ENCODE results near the gene DDC. TPM values are rescaled to one million over a fixed set of nuclear protein-coding genes. Genes with fewer than 3 reads are reported as not detected.

The DDC gene
- polyA plus RNA-seq, 1 donor (not counting 4 experiments of a cell fraction or from before 2014, with no cell fraction given) = not detected

DNA sequence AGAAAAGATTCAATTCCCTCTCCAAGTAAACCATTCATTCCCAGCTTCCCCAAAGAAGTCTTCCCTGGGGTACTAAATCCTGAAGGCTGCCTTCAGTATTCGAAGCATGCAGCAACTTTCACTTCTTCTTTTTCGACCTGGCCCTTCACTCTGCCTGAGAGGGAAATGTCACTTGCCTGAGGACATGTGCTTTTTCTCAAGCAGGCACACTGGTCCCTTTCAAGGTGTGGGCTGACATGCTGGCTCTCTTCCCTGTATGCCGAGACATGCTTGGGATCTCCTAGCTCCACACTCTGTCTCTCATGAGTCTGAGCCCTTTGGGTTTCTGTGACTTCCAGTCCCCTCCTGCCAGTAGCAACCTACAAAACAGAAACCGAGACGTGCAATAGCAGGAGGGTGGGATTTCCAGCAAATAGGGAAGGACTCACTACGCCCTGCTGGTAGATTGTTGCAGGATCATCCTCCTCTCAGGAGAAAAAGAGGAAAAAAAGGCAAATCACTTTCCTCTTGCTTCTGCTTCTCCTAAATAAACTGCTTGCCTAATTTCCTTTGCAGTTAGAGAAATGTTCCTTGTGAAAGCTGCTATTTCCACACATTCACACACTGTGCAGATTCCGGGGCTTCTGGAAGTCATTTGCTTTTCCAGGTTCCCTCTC lies 148.6 kb downstream of the DDC start:
- Histone ChIP-seq H2AFZ (ENCODE audit: control insufficient read depth, low read length) (no peak overlapping the region), H3K79me2 (ENCODE audit: control insufficient read depth, insufficient read depth, low read length) (no peaks in the 10 kb centered on the region), H3K9ac (ENCODE audit: control insufficient read depth, extremely low read depth, insufficient read depth, low read length) (no peak overlapping the region), H3K27me3 (ENCODE audit: control insufficient read depth, extremely low read depth, insufficient read depth, low read length) (no peaks in the 10 kb centered on the region), H4K20me1 (ENCODE audit: control insufficient read depth, extremely low read depth, insufficient read depth, low read length) (no peaks in the 10 kb centered on the region), H3K9me3 (ENCODE audit: control insufficient read depth, low read depth, low read length) (no peaks in the 10 kb centered on the region), H3K9me1 (ENCODE audit: control insufficient read depth, extremely low read depth, insufficient read depth, low read length) (no peaks in the 10 kb centered on the region), H3K4me2 (ENCODE audit: control insufficient read depth, extremely low read depth, insufficient read depth, low read depth, low read length) (peak overlapping the region; percentile 9), H3K4me1 (ENCODE audit: control insufficient read depth, extremely low read depth, insufficient read depth, low read length) (peaks cover 2% of the 10 kb centered on the region), H3K27ac (ENCODE audit: control insufficient read depth, insufficient read depth, low read length) (no peak overlapping the region), H3K4me3 (ENCODE audit: control insufficient read depth in 2 of 3, extremely low read depth in 1 of 3, insufficient read depth in 2 of 3, low read depth in 1 of 3, low read length in 3 of 3) (no peak overlapping the region), H3K36me3 (ENCODE audit: control insufficient read depth in 2 of 2, extremely low read depth in 1 of 2, insufficient read depth in 2 of 2, low read length in 2 of 2) (no peaks in the 10 kb centered on the region)
- dilution Hi-C loops (cut with MboI; ENCODE audit: extremely low pct_ligation_motif_present, low sequenced_read_pairs) = no loop called here
- DNase-seq (ENCODE audit: low read depth, low spot score) = no peak
- peak; percentile 17 for FAIRE-seq
- TF ChIP-seq EZH2 (IDR thresholded peaks at IDR 0.05; ENCODE audit: low read length) = no peak

DNA sequence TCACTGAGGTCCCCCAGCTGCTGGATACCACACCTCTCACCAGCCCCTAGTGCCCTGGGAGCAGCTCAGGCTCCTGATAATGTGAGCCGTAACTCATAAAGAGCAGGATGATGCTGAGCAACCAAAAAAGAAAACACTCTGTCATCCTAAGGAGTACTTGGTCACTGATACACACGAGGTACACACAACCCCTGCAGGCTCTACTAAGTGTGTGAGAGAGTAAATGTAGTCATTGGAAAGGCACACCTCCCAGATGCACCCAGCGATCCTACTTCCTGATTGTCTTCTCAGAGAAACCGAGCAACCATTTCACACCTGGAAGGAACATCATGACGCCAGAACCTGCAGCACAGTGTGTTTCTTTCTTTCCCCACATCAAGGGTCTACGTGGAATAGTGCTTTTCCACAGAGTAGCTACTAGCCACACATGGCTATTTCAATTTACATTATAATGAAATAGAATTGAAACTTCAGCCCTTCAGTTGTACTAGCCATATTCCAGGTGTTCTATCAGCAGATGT lies 149.3 kb downstream of the DDC start:
- no peaks in the 10 kb centered on the region for H4K20me1 ChIP-seq (ENCODE audit: control insufficient read depth, extremely low read depth, insufficient read depth, low read length)
- no peak for TF ChIP-seq EZH2 (IDR thresholded peaks at IDR 0.05; ENCODE audit: low read length)
- TF ChIP-seq, protein P1, sequence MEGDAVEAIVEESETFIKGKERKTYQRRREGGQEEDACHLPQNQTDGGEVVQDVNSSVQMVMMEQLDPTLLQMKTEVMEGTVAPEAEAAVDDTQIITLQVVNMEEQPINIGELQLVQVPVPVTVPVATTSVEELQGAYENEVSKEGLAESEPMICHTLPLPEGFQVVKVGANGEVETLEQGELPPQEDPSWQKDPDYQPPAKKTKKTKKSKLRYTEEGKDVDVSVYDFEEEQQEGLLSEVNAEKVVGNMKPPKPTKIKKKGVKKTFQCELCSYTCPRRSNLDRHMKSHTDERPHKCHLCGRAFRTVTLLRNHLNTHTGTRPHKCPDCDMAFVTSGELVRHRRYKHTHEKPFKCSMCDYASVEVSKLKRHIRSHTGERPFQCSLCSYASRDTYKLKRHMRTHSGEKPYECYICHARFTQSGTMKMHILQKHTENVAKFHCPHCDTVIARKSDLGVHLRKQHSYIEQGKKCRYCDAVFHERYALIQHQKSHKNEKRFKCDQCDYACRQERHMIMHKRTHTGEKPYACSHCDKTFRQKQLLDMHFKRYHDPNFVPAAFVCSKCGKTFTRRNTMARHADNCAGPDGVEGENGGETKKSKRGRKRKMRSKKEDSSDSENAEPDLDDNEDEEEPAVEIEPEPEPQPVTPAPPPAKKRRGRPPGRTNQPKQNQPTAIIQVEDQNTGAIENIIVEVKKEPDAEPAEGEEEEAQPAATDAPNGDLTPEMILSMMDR (optimal IDR thresholded peaks at IDR 0.05 in 1 of 3, IDR thresholded peaks at IDR 0.05 in 1 of 3, conservative IDR thresholded peaks at IDR 0.05 in 1 of 3; ENCODE audit: extremely low read depth in 1 of 3, insufficient read depth in 2 of 3, low read length in 3 of 3) = no peak
- no peaks in the 10 kb centered on the region for H3K9me1 ChIP-seq (ENCODE audit: control insufficient read depth, extremely low read depth, insufficient read depth, low read length)
- H3K27me3 ChIP-seq (ENCODE audit: control insufficient read depth, extremely low read depth, insufficient read depth, low read length) = no peaks in the 10 kb centered on the region
- H3K9ac ChIP-seq (ENCODE audit: control insufficient read depth, extremely low read depth, insufficient read depth, low read length) = no peak overlapping the region
- dilution Hi-C loops (cut with MboI; ENCODE audit: extremely low pct_ligation_motif_present, low sequenced_read_pairs) = no loop called here
- no peak overlapping the region for H3K27ac ChIP-seq (ENCODE audit: control insufficient read depth, insufficient read depth, low read length)
- peaks cover 2% of the 10 kb centered on the region for H3K4me1 ChIP-seq (ENCODE audit: control insufficient read depth, extremely low read depth, insufficient read depth, low read length)
- FAIRE-seq (no peak), DNase-seq (ENCODE audit: low read depth, low spot score) (no peak)
- H3K36me3 ChIP-seq (ENCODE audit: control insufficient read depth in 2 of 2, extremely low read depth in 1 of 2, insufficient read depth in 2 of 2, low read length in 2 of 2) = no peaks in the 10 kb centered on the region
- H3K4me2 ChIP-seq (ENCODE audit: control insufficient read depth, extremely low read depth, insufficient read depth, low read depth, low read length) = no peak overlapping the region
- H3K79me2 ChIP-seq (ENCODE audit: control insufficient read depth, insufficient read depth, low read length) = no peaks in the 10 kb centered on the region
- no peaks in the 10 kb centered on the region for H3K9me3 ChIP-seq (ENCODE audit: control insufficient read depth, low read depth, low read length)
- no peak overlapping the region for H2AFZ ChIP-seq (ENCODE audit: control insufficient read depth, low read length)
- no peak overlapping the region for H3K4me3 ChIP-seq (ENCODE audit: control insufficient read depth in 2 of 3, extremely low read depth in 1 of 3, insufficient read depth in 2 of 3, low read depth in 1 of 3, low read length in 3 of 3)

Data from keratinocyte (primary cell).